DOHH2 (cell line): ENCODE results near the gene IPO13.

Experiments used
- EZH2phosphoT487 ChIP-seq: fragments of 200-600 bp; sonication (generic); IDR thresholded peaks from 2 replicates; pipeline ENCODE4 v1.6.1; 2017; ENCODE audit warnings: borderline replicate concordance, mild to moderate bottlenecking, antibody characterized with exemption, low read length, moderate library complexity, mixed read lengths
- TF ChIP-seq, protein P1 (sequence below): fragments of 200-600 bp; sonication (generic); IDR thresholded peaks from one replicate; pipeline ENCODE4 v1.5.1; 2014; ENCODE audit warnings: antibody characterized with exemption, mild to moderate bottlenecking, low read depth, low read length; ENCODE audit not compliant: poor library complexity, severe bottlenecking

DNA sequence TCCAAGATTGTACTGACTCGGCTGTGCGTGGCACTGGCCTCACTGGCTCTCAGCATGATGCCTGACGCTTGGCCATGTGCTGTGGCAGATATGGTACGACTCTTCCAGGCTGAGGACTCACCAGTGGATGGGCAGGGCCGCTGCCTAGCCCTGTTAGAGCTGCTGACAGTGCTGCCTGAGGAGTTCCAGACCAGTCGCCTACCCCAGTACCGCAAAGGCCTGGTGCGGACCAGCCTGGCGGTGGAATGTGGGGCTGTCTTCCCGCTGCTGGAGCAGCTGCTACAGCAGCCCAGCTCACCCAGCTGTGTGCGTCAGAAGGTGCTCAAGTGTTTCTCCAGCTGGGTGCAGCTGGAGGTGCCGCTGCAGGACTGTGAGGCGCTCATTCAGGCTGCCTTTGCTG is 2.9 kb downstream of the IPO13 start:
- TF ChIP-seq, protein P1, sequence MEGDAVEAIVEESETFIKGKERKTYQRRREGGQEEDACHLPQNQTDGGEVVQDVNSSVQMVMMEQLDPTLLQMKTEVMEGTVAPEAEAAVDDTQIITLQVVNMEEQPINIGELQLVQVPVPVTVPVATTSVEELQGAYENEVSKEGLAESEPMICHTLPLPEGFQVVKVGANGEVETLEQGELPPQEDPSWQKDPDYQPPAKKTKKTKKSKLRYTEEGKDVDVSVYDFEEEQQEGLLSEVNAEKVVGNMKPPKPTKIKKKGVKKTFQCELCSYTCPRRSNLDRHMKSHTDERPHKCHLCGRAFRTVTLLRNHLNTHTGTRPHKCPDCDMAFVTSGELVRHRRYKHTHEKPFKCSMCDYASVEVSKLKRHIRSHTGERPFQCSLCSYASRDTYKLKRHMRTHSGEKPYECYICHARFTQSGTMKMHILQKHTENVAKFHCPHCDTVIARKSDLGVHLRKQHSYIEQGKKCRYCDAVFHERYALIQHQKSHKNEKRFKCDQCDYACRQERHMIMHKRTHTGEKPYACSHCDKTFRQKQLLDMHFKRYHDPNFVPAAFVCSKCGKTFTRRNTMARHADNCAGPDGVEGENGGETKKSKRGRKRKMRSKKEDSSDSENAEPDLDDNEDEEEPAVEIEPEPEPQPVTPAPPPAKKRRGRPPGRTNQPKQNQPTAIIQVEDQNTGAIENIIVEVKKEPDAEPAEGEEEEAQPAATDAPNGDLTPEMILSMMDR = no peak
- no peak for TF ChIP-seq EZH2phosphoT487
